Adrenal gland (tissue), 5 donors: ENCODE data around the gene SLC22A12.

ENCODE experiments used
- CTCF ChIP-seq, 6 experiments: fragments of 450-650 bp in 4 of 6; fragments of 200-600 bp in 2 of 6; sonication (generic) in 1 of 6; IDR thresholded peaks; 1 replicate in 5 of 6; 2 replicates in 1 of 6; pipeline versions ENCODE4 v1.5.1 to v1.8.0; 2016 to 2021; ENCODE audit warnings: antibody characterized with exemption in 6 of 6, mild to moderate bottlenecking in 2 of 6, moderate library complexity in 1 of 6
- POLR2A ChIP-seq, 2 donors: fragments of 450-650 bp; IDR thresholded peaks; one replicate each; pipeline ENCODE4 v1.6.1; 2017; ENCODE audit warnings: antibody characterized with exemption in 2 of 2, mild to moderate bottlenecking in 2 of 2, moderate library complexity in 1 of 2
- donor health status: DM: no; HTN: no; CAD: no.

GRCh38 chr11:64580412-64580811 is 10.6 kb upstream of the SLC22A12 start:
- TF ChIP-seq CTCF (IDR thresholded peaks at IDR 0.05) (no peak), POLR2A (IDR thresholded peaks at IDR 0.05) (no peak)
